Progenitor cell of endocrine pancreas (in vitro differentiated cells): ENCODE results near the gene SDF4. TPM values are rescaled to one million over a fixed set of nuclear protein-coding genes. Genes with fewer than 3 reads are reported as not detected.

ENCODE experiments used
- DNase-seq: peaks from one replicate; pipeline ENCODE4 v3.0.0; 2021; ENCODE audit warnings: low spot score; ENCODE audit not compliant: unreplicated experiment
- H3K27ac Mint-ChIP-seq: 2 replicates; pipeline ENCODE4 v1.8.0; 2021; ENCODE audit warnings: mild to moderate bottlenecking, moderate library complexity, mixed read lengths
- H3K27me3 Mint-ChIP-seq: 2 replicates; pipeline ENCODE4 v1.8.0; 2021; ENCODE audit warnings: mixed read lengths
- H3K36me3 Mint-ChIP-seq: 2 replicates; pipeline ENCODE4 v1.8.0; 2022; ENCODE audit warnings: mixed read lengths; ENCODE audit not compliant: insufficient read depth
- H3K4me1 Mint-ChIP-seq: 2 replicates; pipeline ENCODE4 v1.8.0; 2021; ENCODE audit warnings: low read depth, mixed read lengths
- H3K4me3 Mint-ChIP-seq: 2 replicates; pipeline ENCODE4 v1.8.0; 2021; ENCODE audit warnings: low read depth, mild to moderate bottlenecking, moderate library complexity, mixed read lengths
- H3K9me3 Mint-ChIP-seq: 2 replicates; pipeline ENCODE4 v1.8.0; 2021; ENCODE audit warnings: low read depth, mixed read lengths
- CTCF ChIP-seq: fragments of 200-600 bp; sonication (generic); IDR thresholded peaks from one replicate; pipeline ENCODE4 v1.5.0; 2021; ENCODE audit warnings: antibody characterized with exemption, mild to moderate bottlenecking; ENCODE audit not compliant: unreplicated experiment
- long read RNA-seq: library from polyadenylated mRNA; unstranded; transcript quantifications from one replicate; pipeline ENCODE4 v2.0.0, GENCODE V29; 2020
- total RNA-seq: library from RNA; stranded (reverse); gene quantifications from 2 replicates; pipeline ENCODE4 v1.2.1, GENCODE V29; 2021

Gene SDF4
- 103 and 107 TPM in 2 replicates for total RNA-seq
- long read RNA-seq, partial matches to known transcripts = 0 of 1 reads
- long read RNA-seq, other reads (novel, unspliced or antisense) = 1 of 1 reads

GRCh38 chr1:1231400-1232207 lies at the start of gene SDF4:
Gene SDF4 (minus strand): TSS chr1:1232001. CDS start chr1:1228772, 3,229 bp downstream.
- peaks cover 13% of the 10 kb centered on the region for H3K36me3 Mint-ChIP-seq
- H3K4me1 Mint-ChIP-seq = peaks cover 14% of the 10 kb centered on the region
- H3K4me3 Mint-ChIP-seq = peak within 1 kb of the TSS; percentile 87
- peak; percentile 90 for DNase-seq
- H3K27ac Mint-ChIP-seq = peak within 1 kb of the TSS; percentile 91
- peaks cover 3% of the 10 kb centered on the region for H3K9me3 Mint-ChIP-seq
- H3K27me3 Mint-ChIP-seq = no peaks in the 10 kb centered on the region
- no peak for TF ChIP-seq CTCF

- Mint-ChIP-seq H3K4me1 (no peaks in the 10 kb centered on the region), H3K36me3 (no peaks in the 10 kb centered on the region), H3K9me3 (no peaks in the 10 kb centered on the region), H3K27ac (no peak overlapping the region), H3K27me3 (no peaks in the 10 kb centered on the region), H3K4me3 (no peak overlapping the region)
- TF ChIP-seq CTCF = no peak
- no peak for DNase-seq
Observed at GRCh38 chr1:1280782-1281481, 49.1 kb upstream of the SDF4 start.

GRCh38 chr1:1279028-1279427 lies 47.2 kb upstream of the SDF4 start:
- Mint-ChIP-seq H3K27me3 (no peaks in the 10 kb centered on the region), H3K36me3 (no peaks in the 10 kb centered on the region), H3K4me1 (peaks cover 4% of the 10 kb centered on the region), H3K4me3 (no peak overlapping the region), H3K9me3 (no peaks in the 10 kb centered on the region), H3K27ac (no peak overlapping the region)
- TF ChIP-seq CTCF = no peak
- no peak for DNase-seq

- no peak for TF ChIP-seq CTCF
- Mint-ChIP-seq H3K27ac (no peak overlapping the region), H3K4me3 (no peak overlapping the region), H3K27me3 (no peaks in the 10 kb centered on the region), H3K36me3 (no peaks in the 10 kb centered on the region), H3K9me3 (no peaks in the 10 kb centered on the region), H3K4me1 (peaks cover 4% of the 10 kb centered on the region)
- DNase-seq = no peak
Observed at GRCh38 chr1:1278620-1279019, 46.8 kb upstream of the SDF4 start.

GRCh38 chr1:1275836-1276235 lies 44.0 kb upstream of the SDF4 start:
- Mint-ChIP-seq H3K27ac (peak overlapping the region; percentile 54), H3K9me3 (no peaks in the 10 kb centered on the region), H3K27me3 (no peaks in the 10 kb centered on the region), H3K36me3 (peaks cover 2% of the 10 kb centered on the region), H3K4me3 (peak overlapping the region; percentile 44), H3K4me1 (peaks cover 19% of the 10 kb centered on the region)
- no peak for DNase-seq
- no peak for TF ChIP-seq CTCF
